AG10803 (cell line): Measurements from ENCODE around the gene ZFYVE27.

Experiments used
- DNase-seq: peaks from one replicate; pipeline ENCODE4 v3.0.0; 2010; ENCODE audit warnings: low read depth
- H3K4me3 ChIP-seq: 2 replicates; pipeline ENCODE4 v1.5.1; 2011; ENCODE audit warnings: mild to moderate bottlenecking, low read length, control low read depth
- CTCF ChIP-seq: conservative IDR thresholded peaks from 2 replicates; pipeline ENCODE4 v1.5.1; 2011; ENCODE audit warnings: mild to moderate bottlenecking, low read length, control low read depth, inconsistent platforms

Gene ZFYVE27

GRCh38 chr10:97771913-97772823 lies 35.2 kb downstream of the ZFYVE27 start, which contains the start of gene SFRP5:
Gene SFRP5 (minus strand): TSS chr10:97771999. CDS start chr10:97771833, 166 bp downstream.
- no peak within 1 kb of the TSS for H3K4me3 ChIP-seq
- no peak for DNase-seq
- no peak for TF ChIP-seq CTCF

GRCh38 chr10:97773096-97773495 lies 36.2 kb downstream of the ZFYVE27 start:
- DNase-seq, result no peak
- no peak for TF ChIP-seq CTCF

GRCh38 chr10:97774811-97775294 lies 37.9 kb downstream of the ZFYVE27 start:
- DNase-seq, result no peak
- no peak overlapping the region for H3K4me3 ChIP-seq
- TF ChIP-seq CTCF, result no peak

More at GRCh38 chr10:97773096-97773495, 36.2 kb downstream of the ZFYVE27 start:
- H3K4me3 ChIP-seq, result no peak overlapping the region

GRCh38 chr10:97777143-97777542 lies 40.2 kb downstream of the ZFYVE27 start:
- TF ChIP-seq CTCF, result no peak
- no peak for DNase-seq
- no peak overlapping the region for H3K4me3 ChIP-seq

GRCh38 chr10:97778452-97779302 lies 41.7 kb downstream of the ZFYVE27 start:
- no peak overlapping the region for H3K4me3 ChIP-seq
- no peak for TF ChIP-seq CTCF
- DNase-seq, result no peak

GRCh38 chr10:97779492-97779891 lies 42.6 kb downstream of the ZFYVE27 start:
- DNase-seq, result no peak
- no peak for TF ChIP-seq CTCF
- H3K4me3 ChIP-seq, result no peak overlapping the region
